ENCODE data around the gene OR51F1.
"Not testable (repeated sequence)": the region's sequence is repeated elsewhere in the genome, so short reads cannot be mapped to it uniquely, and the experiment has no call there.

OR51F1 gene

DNA sequence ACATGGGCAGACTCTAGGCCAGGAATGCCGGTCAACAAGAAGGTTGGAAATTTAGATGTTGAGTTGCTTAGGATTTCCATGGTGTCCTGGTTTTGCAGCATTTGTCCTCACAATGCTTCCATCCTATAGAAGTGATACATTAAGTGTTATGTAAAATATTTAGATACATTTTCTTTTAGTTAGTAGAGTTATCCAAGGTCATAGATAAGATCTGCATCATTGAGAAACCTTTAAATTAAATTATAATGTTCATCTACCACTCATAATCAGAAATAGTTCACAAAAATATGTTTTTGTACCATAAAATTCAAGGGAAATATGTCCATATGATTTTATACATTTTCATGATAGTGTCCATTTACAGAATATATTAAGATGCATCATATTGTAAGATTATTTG, at the start of gene OR51F1:
OR51F1 (minus strand) TSS at position 101 of the 400 bp plus-strand sequence; CDS start at position 101, 0 bp downstream.
- no peak for FAIRE-seq

- FAIRE-seq: no peak
Observed at GRCh38 chr11:4809246-4809645, 39.5 kb upstream of the OR51F1 start.

- no peak for FAIRE-seq
Observed at GRCh38 chr11:4808476-4808875, 38.7 kb upstream of the OR51F1 start.

DNA sequence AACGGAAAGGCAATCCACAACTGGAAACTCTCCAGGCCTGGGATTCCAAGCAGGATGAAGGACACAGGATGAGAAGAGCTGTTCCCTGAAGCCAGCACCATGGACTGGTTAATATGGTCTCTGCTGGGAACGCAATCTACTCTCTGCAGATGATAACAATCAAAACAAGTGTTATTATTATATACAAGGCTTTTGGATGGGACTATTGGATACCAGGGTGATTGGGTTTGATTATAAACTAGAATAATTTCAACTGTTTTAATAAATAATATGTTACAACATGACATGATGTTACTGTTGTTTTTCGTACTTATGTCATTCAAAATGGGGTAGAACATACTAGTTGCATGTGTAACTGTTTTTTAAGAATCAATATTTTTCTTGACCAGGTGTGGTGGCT, 34.5 kb upstream of the OR51F1 start, which contains the start of gene OR52R1:
OR52R1 (minus strand) TSS at position 101 of the 400 bp plus-strand sequence; CDS start at position 101, 0 bp downstream.
- no peak for FAIRE-seq

DNA sequence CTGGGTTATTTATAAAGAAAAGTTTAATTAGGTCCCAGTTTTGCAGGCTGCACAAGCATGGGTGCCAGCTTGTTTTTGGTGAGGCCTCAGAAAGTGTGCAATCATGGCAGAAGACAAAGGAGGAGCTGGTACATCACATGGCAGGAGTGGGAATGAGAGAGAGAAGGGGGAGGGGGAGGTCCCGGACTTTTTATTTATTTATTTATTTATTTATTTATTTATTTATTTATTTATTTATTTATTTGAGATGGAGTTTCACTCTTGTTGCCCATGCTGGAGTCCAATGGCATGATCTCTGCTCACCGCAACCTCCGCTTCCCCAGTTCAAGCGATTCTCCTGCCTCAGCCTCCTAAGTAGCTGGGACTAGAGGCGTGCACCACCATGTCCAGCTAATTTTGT, 31.6 kb upstream of the OR51F1 start:
- not testable (repeated sequence) for FAIRE-seq

- no peak for FAIRE-seq
Observed at GRCh38 chr11:4798427-4799183, 28.9 kb upstream of the OR51F1 start.

- no peak for FAIRE-seq
Observed at GRCh38 chr11:4797206-4797605, 27.5 kb upstream of the OR51F1 start.

DNA sequence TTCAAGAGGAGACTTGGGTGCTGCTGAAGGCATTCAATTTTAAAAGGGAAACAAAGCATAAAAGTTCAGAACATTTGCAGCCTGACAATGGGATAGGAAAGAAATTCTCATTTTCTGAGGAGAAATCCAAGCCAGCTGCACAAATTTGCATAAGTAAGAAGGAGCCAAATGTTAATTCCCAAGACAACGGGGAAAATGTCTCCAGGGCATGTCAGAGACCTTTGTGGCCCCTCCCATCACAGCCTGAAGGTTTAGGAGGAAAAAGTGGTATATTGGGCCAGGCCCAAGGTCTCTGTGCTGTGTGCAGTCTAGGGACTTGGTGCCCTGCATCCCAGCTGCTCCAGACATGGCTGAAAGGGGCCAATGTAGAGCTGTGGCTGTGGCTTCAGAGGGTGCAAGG, 12.7 kb upstream of the OR51F1 start:
- no peak for FAIRE-seq

DNA sequence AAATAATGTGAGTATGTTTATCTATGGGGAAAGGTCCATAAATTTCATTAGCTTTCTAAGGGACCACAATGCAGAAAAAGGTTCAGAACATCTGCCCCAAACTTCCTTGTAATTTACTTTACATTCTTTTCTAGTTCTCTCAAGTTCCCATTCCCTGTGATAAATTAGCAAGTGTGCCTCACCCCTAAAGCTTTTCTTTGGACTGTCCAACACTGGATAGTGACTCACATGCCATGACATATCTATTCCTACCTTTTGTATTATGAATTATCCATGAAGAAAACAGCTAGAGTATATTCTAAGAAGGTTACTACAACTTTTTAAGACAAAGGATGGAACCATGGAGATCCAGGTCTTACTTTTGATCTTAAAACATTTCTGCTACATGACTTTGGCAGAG, 1.6 kb downstream of the OR51F1 start:
- no peak for FAIRE-seq

DNA sequence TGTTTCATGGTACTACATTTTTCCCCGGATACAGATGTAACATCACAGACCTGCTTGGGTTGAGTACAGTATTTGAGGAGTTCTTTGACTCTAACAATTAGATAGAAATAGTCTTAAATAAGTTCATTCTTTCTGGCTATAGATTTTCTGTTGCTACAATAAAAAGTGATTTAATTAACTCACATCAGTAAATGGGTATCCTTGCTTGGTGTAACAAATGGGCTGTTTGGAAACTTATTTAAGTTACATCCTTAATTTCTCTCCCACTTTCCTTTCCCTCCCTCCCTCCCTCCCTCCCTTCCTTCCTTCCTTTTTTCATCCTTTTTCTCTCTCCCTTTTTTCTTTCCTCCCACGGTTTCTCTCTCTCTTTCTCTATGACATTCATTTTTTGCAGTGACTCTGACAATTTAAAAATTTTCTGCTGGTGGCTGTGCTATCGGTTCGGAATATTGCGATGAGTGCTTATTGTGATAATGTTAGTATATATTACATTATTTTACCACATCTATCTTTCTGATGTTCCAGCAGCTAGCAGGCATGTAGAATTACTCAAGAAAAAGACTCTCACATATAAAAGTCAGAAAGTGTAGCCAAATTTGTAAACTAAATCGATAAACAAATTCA, 3.2 kb downstream of the OR51F1 start:
- no peak for FAIRE-seq

- FAIRE-seq: no peak
Observed at GRCh38 chr11:4763096-4763495, 6.6 kb downstream of the OR51F1 start.

GRCh38 chr11:4751201-4751600, 18.5 kb downstream of the OR51F1 start:
- no peak for FAIRE-seq

GRCh38 chr11:4748438-4748837, 21.3 kb downstream of the OR51F1 start:
- FAIRE-seq: no peak

DNA sequence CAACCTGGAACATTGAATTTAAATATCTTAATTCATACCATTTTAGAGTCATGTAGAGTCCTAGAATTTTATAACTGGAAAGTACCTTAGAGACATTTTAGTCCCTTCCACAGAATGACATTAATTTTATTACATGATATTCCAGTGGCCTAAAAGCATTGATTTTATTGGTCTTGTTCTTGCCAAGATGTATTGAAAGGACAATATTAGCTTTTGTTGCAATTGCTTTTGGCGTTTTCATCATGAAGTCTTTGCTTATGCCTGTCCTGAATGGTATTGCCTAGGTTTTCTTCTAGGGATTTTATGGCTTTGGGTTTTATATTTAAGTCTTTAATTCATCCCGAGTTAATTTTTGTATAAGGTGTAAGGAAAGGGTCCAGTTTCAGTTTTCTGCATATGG, 29.0 kb downstream of the OR51F1 start:
- no peak for FAIRE-seq

- FAIRE-seq: no peak
Observed at GRCh38 chr11:4727171-4727570, 42.6 kb downstream of the OR51F1 start.

DNA sequence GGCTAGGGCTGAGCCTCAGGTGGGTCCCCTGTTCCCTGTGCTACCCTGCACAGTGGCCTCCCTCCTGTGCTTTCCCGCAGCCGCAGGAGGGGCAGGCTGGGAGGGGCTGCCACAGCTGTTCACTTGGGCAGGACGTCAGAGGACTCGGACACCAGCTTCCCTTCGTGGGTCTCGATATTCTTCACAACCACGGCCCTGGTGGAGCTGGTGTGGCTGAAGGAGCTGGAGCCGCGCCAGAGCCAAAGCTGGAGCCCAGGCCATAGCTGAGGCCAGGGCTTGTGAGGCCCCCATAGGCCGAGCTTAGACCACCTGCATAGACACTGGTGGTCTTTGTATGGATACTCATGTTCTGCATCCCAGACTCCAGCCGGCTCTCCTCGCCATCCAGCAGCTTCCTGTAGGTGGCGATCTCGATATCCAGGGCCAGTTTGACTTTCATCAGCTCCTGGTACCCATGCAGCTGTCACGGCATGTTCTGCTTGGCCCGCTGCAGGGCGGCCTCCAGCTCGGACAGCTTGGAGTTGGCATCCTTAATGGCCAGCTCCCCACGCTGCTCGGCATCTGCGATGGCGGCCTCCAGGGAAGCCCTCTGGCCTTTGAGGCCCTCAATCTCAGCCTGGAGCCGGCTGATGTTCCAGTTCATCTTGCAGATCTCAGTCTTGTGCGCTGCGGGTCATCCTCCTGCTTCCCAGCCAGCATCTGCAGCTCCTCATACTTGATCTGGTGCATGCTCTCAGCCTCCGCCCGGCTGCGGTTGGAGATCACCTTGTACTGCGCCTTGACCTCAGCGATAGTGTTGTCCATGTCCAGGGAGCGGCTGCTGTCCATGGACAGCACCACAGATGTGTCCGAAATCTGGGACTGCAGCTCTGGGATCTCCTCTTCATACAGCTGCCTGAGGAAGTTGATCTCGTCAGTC, 46.9 kb downstream of the OR51F1 start:
- not testable (repeated sequence) for FAIRE-seq
